Fibroblast of villous mesenchyme (primary cell): ENCODE results near the gene ALKBH2. TPM values are rescaled to one million over a fixed set of nuclear protein-coding genes. Genes with fewer than 3 reads are reported as not detected.
"Not testable (repeated sequence)": the region's sequence is repeated elsewhere in the genome, so short reads cannot be mapped to it uniquely, and the experiment has no call there.

Experiments used
- DNase-seq: peaks from one replicate; pipeline ENCODE4 v3.0.0-alpha.2; 2010; ENCODE audit warnings: low read depth
- H3K4me3 ChIP-seq: 2 replicates; pipeline ENCODE4 v1.5.1; 2011; ENCODE audit warnings: low read depth, mild to moderate bottlenecking, low read length
- total RNA-seq: library from RNA; depleted of rRNA; stranded (reverse); fragments of >200 nt; gene quantifications from 2 replicates; pipeline ENCODE4 v1.2.3, GENCODE V29; 2012
- TF ChIP-seq, protein P1 (sequence below): IDR thresholded peaks from 2 replicates; pipeline ENCODE4 v1.5.1; 2012; ENCODE audit warnings: low read depth, mild to moderate bottlenecking, low read length; ENCODE audit not compliant: insufficient read depth

Gene ALKBH2
- total RNA-seq, 1 donor, result 16.0 TPM

DNA sequence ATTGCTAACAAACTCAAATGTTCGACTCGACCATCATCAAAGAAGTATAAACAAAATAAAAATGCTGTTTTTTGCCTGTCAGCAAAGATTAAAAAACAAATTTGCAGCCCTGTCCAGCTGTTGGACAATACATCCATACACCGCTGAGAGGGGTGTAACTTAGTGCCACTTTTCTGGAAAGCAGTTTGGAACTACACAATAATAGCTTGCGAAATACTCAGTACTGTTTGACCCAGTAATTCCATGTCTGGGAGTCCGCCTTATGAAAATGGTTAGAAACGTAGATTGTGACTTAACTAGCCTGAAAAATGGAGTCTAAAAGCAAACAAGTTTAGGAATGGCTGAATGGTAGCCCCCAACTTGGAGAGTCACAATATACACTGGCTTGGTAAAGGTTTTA lies 34.5 kb downstream of the ALKBH2 start:
- no peak overlapping the region for H3K4me3 ChIP-seq
- TF ChIP-seq, protein P1, sequence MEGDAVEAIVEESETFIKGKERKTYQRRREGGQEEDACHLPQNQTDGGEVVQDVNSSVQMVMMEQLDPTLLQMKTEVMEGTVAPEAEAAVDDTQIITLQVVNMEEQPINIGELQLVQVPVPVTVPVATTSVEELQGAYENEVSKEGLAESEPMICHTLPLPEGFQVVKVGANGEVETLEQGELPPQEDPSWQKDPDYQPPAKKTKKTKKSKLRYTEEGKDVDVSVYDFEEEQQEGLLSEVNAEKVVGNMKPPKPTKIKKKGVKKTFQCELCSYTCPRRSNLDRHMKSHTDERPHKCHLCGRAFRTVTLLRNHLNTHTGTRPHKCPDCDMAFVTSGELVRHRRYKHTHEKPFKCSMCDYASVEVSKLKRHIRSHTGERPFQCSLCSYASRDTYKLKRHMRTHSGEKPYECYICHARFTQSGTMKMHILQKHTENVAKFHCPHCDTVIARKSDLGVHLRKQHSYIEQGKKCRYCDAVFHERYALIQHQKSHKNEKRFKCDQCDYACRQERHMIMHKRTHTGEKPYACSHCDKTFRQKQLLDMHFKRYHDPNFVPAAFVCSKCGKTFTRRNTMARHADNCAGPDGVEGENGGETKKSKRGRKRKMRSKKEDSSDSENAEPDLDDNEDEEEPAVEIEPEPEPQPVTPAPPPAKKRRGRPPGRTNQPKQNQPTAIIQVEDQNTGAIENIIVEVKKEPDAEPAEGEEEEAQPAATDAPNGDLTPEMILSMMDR, result no peak
- DNase-seq, result no peak

DNA sequence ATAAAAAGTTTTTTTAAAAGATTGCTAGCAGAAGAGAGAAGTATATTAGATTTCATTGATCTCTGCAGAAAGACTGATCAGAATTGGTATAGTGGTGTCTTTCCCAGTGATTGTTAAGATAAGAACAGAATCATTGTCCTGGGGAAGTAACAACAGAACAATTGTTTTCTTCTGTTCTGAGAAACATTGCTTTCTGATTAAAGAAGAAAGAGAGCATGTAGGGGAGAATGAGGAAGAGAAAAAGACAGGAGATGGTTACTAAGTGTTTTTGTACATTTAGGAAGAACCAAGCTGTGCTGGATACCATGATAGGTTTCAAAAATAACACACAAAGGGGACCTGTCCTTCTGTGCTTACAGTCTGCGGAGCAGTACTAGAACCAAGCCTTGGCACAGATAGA lies 35.9 kb downstream of the ALKBH2 start:
- no peak overlapping the region for H3K4me3 ChIP-seq
- no peak for DNase-seq
- TF ChIP-seq, protein P1, result no peak

DNA sequence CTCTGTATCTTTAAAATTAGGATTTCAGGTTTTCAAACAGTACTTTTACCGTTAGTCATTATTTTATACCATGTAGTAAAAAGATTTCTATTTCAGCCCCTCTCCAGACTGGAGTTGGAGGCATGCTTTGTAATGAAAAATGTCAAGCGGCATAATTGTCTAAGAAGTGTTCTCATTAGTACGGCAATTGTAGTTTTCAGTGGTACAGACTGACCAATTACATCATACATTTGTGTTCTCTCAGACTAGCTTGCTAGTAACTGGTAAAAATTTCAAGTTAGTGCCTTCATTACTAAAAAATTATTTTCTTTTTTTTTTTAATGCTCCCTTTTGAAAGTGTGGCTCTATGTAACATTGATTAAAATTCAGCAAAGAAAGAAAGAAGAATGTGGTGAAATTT lies 36.4 kb downstream of the ALKBH2 start:
- no peak for DNase-seq
- TF ChIP-seq, protein P1, result no peak
- no peak overlapping the region for H3K4me3 ChIP-seq

DNA sequence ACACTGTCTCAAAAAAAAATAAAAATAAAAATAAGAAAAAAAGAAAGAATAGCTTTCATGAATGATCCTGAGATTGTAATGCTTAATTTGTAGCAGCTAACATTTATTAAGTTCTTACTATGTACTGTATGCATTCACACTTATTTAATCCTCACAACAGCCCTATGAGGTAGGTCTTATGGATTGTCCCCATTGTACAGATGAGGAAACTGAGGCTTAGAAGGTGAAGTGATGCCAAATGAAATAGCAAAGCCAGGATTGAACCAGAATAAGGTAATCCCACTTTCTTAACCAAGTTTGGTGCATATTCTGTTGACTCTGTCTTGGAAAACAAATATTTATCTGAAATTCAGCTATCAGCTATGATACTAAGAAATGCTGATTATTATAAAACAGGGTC lies 38.8 kb downstream of the ALKBH2 start:
- DNase-seq, result no peak
- TF ChIP-seq, protein P1, result no peak

DNA sequence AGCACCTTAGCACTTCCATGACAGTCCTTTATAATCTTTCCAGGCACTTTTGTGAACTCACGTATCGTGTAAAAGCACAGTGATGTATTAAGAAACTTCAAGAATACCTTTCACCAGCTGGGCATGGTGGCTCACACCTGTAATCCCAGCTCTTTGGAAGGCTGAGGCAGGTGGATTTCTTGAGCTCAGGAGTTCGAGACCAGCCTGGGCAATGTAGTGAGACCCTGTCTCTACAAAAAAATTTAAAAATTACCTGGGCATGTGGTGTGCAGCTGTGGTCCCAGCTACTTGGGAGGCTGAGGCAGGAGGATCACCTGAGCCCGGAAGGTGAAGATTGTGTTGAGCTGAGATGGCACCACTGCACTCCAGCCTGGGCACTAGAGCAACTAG lies 39.2 kb downstream of the ALKBH2 start:
- not testable (repeated sequence) for DNase-seq
- H3K4me3 ChIP-seq, result peak overlapping the region; percentile 97

More for the DNA sequence above, 38.8 kb downstream of the ALKBH2 start:
- no peak overlapping the region for H3K4me3 ChIP-seq

DNA sequence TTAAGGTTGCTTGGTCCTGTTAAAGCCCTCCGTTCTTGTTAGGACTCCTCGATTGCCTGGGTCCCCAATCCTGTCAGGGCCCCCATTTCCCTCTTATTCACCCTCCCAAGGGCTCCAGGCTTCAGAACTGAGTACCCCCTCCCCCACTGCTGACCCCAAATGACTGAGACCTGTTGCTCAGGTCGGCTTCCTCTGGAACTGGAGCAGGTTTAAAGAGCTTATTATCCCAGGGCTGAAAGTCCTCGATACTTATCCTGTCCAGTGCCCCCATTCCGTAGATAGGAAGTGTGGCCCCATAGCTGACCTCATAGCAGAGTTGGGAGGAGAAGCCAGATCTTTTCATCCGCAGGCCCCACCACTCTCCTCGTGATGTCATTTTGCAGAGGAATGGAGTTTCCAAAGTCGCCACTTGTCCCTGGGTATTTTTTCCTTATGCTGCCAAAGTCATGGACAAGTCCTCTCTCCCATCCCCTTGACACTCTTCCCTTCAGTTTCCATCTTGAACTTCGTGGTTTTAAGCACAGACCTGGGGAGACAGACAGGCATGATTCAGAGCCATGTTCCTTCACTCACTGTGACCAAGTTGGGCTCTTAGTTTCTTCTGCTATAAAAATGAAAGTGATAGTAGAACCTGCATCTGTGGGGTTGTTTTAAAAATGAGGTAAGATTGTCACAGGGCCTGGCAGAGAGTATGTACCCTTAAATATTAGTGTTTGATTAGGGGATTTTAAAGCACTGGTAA lies 39.7 kb downstream of the ALKBH2 start:
- DNase-seq, result peak; percentile 26
- TF ChIP-seq, protein P1, result no peak
- H3K4me3 ChIP-seq, result peak overlapping the region; percentile 97

DNA sequence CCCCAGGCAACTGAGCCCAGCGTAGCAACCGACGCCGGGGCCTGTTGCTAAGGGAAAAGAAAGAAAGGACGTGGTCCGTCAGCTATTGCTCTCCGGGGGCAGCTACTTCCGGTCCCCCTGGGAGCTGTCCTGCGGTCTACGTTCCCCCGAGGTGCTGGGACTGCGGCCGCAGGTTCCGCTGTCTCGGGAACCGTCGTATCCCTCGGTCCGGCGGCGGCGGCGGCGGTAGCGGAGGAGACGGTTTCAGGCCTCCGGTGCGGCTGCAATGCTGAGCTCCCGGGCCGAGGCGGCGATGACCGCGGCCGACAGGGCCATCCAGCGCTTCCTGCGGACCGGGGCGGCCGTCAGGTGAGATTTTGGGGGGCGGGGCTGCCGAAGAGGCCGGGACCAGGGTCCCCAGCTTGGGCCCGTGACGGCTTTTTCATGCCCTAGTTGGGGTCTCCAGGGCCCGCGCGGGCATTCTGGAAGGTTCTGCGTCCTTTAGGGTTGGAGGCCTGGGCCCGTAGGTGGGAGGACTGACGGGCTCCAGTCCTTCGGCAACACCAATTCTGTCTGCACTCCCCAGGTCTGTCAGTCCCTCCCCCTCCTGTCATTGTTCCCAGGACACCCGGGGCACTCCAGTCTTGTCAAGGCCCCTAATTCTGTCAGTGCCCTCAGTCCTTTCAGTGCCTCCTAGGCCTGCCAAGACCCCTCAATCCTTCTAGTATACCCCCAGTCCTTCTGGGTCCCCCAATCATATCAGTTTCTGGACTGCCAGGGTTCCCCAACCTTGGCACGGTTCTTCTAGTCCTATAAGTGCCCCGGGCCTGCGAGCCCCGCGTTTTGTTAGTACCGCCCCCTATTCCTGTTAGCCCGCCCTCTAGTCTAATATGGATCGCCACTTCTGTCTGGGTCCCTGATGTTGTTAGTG lies 40.6 kb downstream of the ALKBH2 start, which contains the start of gene USP30:
USP30 (plus strand) TSS at position 163 of the 910 bp plus-strand sequence; CDS start at position 266, 103 bp downstream.
- TF ChIP-seq, protein P1, result no peak
- H3K4me3 ChIP-seq, result peak within 1 kb of the TSS; percentile 97
- DNase-seq, result peak; percentile 89
